Measurements from ENCODE around the gene GLS2.
"Not testable (repeated sequence)": the region's sequence is repeated elsewhere in the genome, so short reads cannot be mapped to it uniquely, and the experiment has no call there.

DNA sequence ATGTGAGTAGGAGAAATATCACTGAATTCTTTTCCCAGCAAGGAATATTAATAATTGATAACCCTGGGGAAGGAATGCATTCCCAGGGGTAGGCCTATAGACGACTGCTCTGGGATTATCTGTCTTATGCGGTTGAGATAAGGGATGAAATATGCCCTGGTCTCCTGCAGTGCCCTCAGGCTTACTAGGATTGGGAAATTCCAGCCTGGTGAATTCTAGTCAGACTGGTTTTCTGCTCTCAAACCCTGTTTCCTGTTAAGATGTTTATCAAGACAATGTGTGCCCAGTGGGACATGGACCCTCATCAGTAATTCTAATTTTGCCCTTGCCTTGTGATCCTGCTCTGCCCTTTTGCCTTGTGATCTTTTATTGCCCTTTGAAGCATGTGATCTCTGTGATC lies 44.8 kb downstream of the GLS2 start:
- TF ChIP-seq, protein P1, sequence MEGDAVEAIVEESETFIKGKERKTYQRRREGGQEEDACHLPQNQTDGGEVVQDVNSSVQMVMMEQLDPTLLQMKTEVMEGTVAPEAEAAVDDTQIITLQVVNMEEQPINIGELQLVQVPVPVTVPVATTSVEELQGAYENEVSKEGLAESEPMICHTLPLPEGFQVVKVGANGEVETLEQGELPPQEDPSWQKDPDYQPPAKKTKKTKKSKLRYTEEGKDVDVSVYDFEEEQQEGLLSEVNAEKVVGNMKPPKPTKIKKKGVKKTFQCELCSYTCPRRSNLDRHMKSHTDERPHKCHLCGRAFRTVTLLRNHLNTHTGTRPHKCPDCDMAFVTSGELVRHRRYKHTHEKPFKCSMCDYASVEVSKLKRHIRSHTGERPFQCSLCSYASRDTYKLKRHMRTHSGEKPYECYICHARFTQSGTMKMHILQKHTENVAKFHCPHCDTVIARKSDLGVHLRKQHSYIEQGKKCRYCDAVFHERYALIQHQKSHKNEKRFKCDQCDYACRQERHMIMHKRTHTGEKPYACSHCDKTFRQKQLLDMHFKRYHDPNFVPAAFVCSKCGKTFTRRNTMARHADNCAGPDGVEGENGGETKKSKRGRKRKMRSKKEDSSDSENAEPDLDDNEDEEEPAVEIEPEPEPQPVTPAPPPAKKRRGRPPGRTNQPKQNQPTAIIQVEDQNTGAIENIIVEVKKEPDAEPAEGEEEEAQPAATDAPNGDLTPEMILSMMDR (IDR thresholded peaks at IDR 0.05) = not testable (repeated sequence)
- TF ChIP-seq EP300, POLR2A (IDR thresholded peaks at IDR 0.05): not testable (repeated sequence)
